ENCODE results near the gene HAGH.

HAGH gene

GRCh38 chr16:1760911-1761310 is 65.7 kb downstream of the HAGH start:
- no peak for DNase-seq

DNA sequence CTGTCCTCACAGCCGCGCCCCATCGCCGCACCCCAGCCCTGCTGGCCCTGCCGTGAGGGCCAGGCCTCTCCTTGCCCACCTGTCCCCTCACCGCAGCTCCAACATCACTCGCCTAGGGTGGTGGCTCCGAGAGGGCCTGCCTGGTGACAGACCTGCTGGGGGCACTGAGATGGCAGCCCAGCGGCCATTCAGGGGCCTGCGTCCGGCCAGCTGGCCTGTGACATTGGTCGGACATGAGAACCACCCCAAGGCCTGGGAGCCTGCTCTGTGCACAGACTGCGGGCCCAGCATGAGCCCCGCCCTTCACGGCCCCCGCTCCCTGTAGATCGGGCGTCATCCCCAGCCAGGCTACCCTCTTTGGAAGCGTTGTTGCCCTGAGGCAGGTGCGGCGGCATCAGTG is 67.1 kb downstream of the HAGH start:
- DNase-seq, result no peak

GRCh38 chr16:1758923-1759322 is 67.7 kb downstream of the HAGH start:
- DNase-seq, result no peak

- DNase-seq, result no peak
Observed at GRCh38 chr16:1757714-1758461, 68.7 kb downstream of the HAGH start.

Data from stimulated activated CD4-positive, alpha-beta T cell treated with anti-CD3 and anti-CD28 coated beads, Interleukin-2, amount 100 ng/mL, for 24 hours (primary cell).